Measurements from ENCODE around the gene LRMDA. TPM values are rescaled to one million over a fixed set of nuclear protein-coding genes. Genes with fewer than 3 reads are reported as not detected.

Gene LRMDA
- total RNA-seq, 1 donor from 2014 or later = 29.9 TPM

- DNase-seq (no peak), ATAC-seq (no peak)
- H3K36me3 ChIP-seq = no peaks in the 10 kb centered on the region
- intact Hi-C loops (cut with DNase I) = no loop called here
- H3K4me1 ChIP-seq = no peaks in the 10 kb centered on the region
- H3K9me3 ChIP-seq = peaks cover 9% of the 10 kb centered on the region
- no peak for TF ChIP-seq CTCF (IDR thresholded peaks at IDR 0.05)
- no peak overlapping the region for H3K4me3 ChIP-seq
- H3K27me3 ChIP-seq (ENCODE audit: low read depth) = no peaks in the 10 kb centered on the region
- H3K27ac ChIP-seq = no peak overlapping the region
Observed at GRCh38 chr10:76041551-76041950, 610.1 kb downstream of the LRMDA start.

- Histone ChIP-seq H3K4me3 (no peak overlapping the region), H3K36me3 (no peaks in the 10 kb centered on the region), H3K27me3 (ENCODE audit: low read depth) (no peaks in the 10 kb centered on the region), H3K27ac (no peak overlapping the region), H3K9me3 (peaks cover 9% of the 10 kb centered on the region), H3K4me1 (no peaks in the 10 kb centered on the region)
- intact Hi-C loops (cut with DNase I) = no loop called here
- DNase-seq (no peak), ATAC-seq (no peak)
- TF ChIP-seq CTCF (IDR thresholded peaks at IDR 0.05) = no peak
Observed at GRCh38 chr10:76043261-76043660, 611.8 kb downstream of the LRMDA start.

- Histone ChIP-seq H3K27ac (no peak overlapping the region), H3K9me3 (no peaks in the 10 kb centered on the region), H3K4me3 (no peak overlapping the region), H3K36me3 (no peaks in the 10 kb centered on the region), H3K27me3 (ENCODE audit: low read depth) (no peaks in the 10 kb centered on the region), H3K4me1 (no peaks in the 10 kb centered on the region)
- intact Hi-C loops (cut with DNase I) = no loop called here
- no peak for TF ChIP-seq CTCF (IDR thresholded peaks at IDR 0.05)
- DNase-seq (no peak), ATAC-seq (no peak)
Observed at GRCh38 chr10:76044751-76045150, 613.3 kb downstream of the LRMDA start.

- intact Hi-C loops (cut with DNase I) = no loop called here
- no peaks in the 10 kb centered on the region for H3K36me3 ChIP-seq
- no peak for TF ChIP-seq CTCF (IDR thresholded peaks at IDR 0.05)
- ATAC-seq (no peak), DNase-seq (no peak)
- H3K9me3 ChIP-seq = no peaks in the 10 kb centered on the region
- H3K4me1 ChIP-seq = no peaks in the 10 kb centered on the region
- H3K27me3 ChIP-seq (ENCODE audit: low read depth) = no peaks in the 10 kb centered on the region
- H3K27ac ChIP-seq = no peak overlapping the region
- no peak overlapping the region for H3K4me3 ChIP-seq
Observed at GRCh38 chr10:76045174-76045573, 613.8 kb downstream of the LRMDA start.

GRCh38 chr10:76047521-76047920, 616.1 kb downstream of the LRMDA start:
- H3K4me3 ChIP-seq = no peak overlapping the region
- H3K36me3 ChIP-seq = no peaks in the 10 kb centered on the region
- ATAC-seq (no peak), DNase-seq (no peak)
- H3K27ac ChIP-seq = no peak overlapping the region
- no peaks in the 10 kb centered on the region for H3K27me3 ChIP-seq (ENCODE audit: low read depth)
- no peaks in the 10 kb centered on the region for H3K4me1 ChIP-seq
- intact Hi-C loops (cut with DNase I) = no loop called here
- no peaks in the 10 kb centered on the region for H3K9me3 ChIP-seq
- TF ChIP-seq CTCF (IDR thresholded peaks at IDR 0.05) = no peak
